PC-9 (cell line): ENCODE data around the gene KRT76. TPM values are rescaled to one million over a fixed set of nuclear protein-coding genes. Genes with fewer than 3 reads are reported as not detected.

Experiments used
- Bru-seq: library from RNA; stranded (reverse); fragments of 400-500 nt; gene quantifications from one replicate; lab custom pipeline; 2021; lab: Mats Ljungman, UMichigan
- BruChase-seq, 2 experiments: library from RNA; stranded (reverse); fragments of 400-500 nt; gene quantifications; one replicate each; lab custom pipeline; 2021; lab: Mats Ljungman, UMichigan
- BruUV-seq: library from RNA; stranded (reverse); fragments of 400-500 nt; replicated peaks from 2 replicates; lab custom pipeline; 2021; lab: Mats Ljungman, UMichigan
- CTCF ChIA-PET: fragments of 300-600 bp; sonication (Branson Sonifier 250); formaldehyde crosslinking; loops from one replicate; lab custom pipeline; 2022; ENCODE audit warnings: antibody characterized with exemption; lab: Charles Lee
- POLR2A ChIA-PET: fragments of 300-600 bp; sonication (Branson Sonifier 250); formaldehyde crosslinking; loops from one replicate; lab custom pipeline; 2022; ENCODE audit warnings: antibody characterized with exemption; ENCODE audit not compliant: unreplicated experiment; lab: Charles Lee
- DNase-seq, 2 experiments: peaks; one replicate each; pipeline versions ENCODE4 v3.0.0 to v3.0.0-alpha.2; 2015 to 2022; ENCODE audit warnings: mixed read lengths in 1 of 2
- H2AFZ ChIP-seq: fragments of 200-600 bp; sonication (generic); 2 replicates; pipeline ENCODE4 v1.8.1; 2017; ENCODE audit warnings: antibody characterized with exemption
- H3F3A ChIP-seq: fragments of 200-600 bp; sonication (generic); 2 replicates; pipeline ENCODE4 v1.8.1; 2017; ENCODE audit warnings: antibody characterized with exemption, mild to moderate bottlenecking, low read depth; ENCODE audit not compliant: insufficient read depth
- H3K27ac ChIP-seq: fragments of 200-600 bp; sonication (generic); 2 replicates; pipeline ENCODE4 v1.6.1; 2016; ENCODE audit warnings: mixed run types
- H3K27me3 ChIP-seq: fragments of 200-600 bp; sonication (generic); 2 replicates; pipeline ENCODE4 v1.6.1; 2016; ENCODE audit warnings: low read depth, mixed run types; ENCODE audit not compliant: insufficient read depth
- H3K36me3 ChIP-seq: fragments of 200-600 bp; sonication (generic); 2 replicates; pipeline ENCODE4 v1.6.1; 2016; ENCODE audit warnings: low read depth, mixed run types
- H3K4me1 ChIP-seq: fragments of 200-600 bp; sonication (generic); replicated peaks from 2 replicates; pipeline ENCODE4 v1.6.1; 2016; ENCODE audit warnings: mixed run types; ENCODE audit not compliant: insufficient read depth
- H3K4me2 ChIP-seq: fragments of 200-600 bp; sonication (generic); 2 replicates; pipeline ENCODE4 v1.6.1; 2017; ENCODE audit warnings: mixed run types
- H3K4me3 ChIP-seq: fragments of 200-600 bp; sonication (generic); 2 replicates; pipeline ENCODE4 v1.6.1; 2016; ENCODE audit warnings: mixed run types
- H3K79me2 ChIP-seq: fragments of 200-600 bp; sonication (generic); 2 replicates; pipeline ENCODE4 v1.6.1; 2017; ENCODE audit warnings: low read depth, mixed run types
- H3K9me2 ChIP-seq: fragments of 200-600 bp; sonication (generic); 2 replicates; pipeline ENCODE4 v1.8.1; 2017; ENCODE audit warnings: mild to moderate bottlenecking; ENCODE audit not compliant: insufficient read depth
- H3K9me3 ChIP-seq: fragments of 200-600 bp; sonication (generic); 2 replicates; pipeline ENCODE4 v1.8.1; 2016; ENCODE audit warnings: low read depth; ENCODE audit not compliant: insufficient read depth
- H4K20me1 ChIP-seq: fragments of 200-600 bp; sonication (generic); 2 replicates; pipeline ENCODE4 v1.8.1; 2017; ENCODE audit not compliant: insufficient read depth
- EZH2 ChIP-seq: fragments of 200-600 bp; sonication (generic); IDR thresholded peaks from 2 replicates; pipeline ENCODE4 v1.8.0; 2017; ENCODE audit warnings: antibody characterized with exemption, low read depth
- intact Hi-C: fragments of 100-400 bp; cut with micrococcal nuclease; formaldehyde crosslinking; loops from one replicate; pipeline ENCODE4 v1.10.0; 2022; ENCODE audit not compliant: unreplicated experiment
- long read RNA-seq: library from polyadenylated mRNA; stranded (forward); transcript quantifications from one replicate; pipeline ENCODE4 v2.0.0, GENCODE V29; 2022
- total RNA-seq: library from RNA; stranded (reverse); gene quantifications from 2 replicates; pipeline ENCODE4 v1.2.3, GENCODE V29; 2021
- TF ChIP-seq, protein P1 (sequence below): fragments of 200-600 bp; sonication (generic); conservative IDR thresholded peaks from 2 replicates; pipeline ENCODE4 v1.6.1; 2017; ENCODE audit warnings: mixed run types, antibody characterized with exemption, mild to moderate bottlenecking, moderate library complexity

The KRT76 gene
- total RNA-seq (not detected in 2 replicates), Bru-seq, nascent RNA (not detected), BruChase-seq, experiment 1, labeled RNA remaining after a 2-hour chase (not detected), BruChase-seq, experiment 2, labeled RNA remaining after a 6-hour chase (not detected)
- long read RNA-seq, result 0 reads

GRCh38 chr12:52776913-52777395, at the start of gene KRT76:
Gene KRT76 (minus strand): TSS chr12:52777345. CDS start chr12:52777291, 54 bp downstream.
- Histone ChIP-seq H2AFZ (no peak within 1 kb of the TSS), H3F3A (no peaks in the 10 kb centered on the region), H3K36me3 (no peaks in the 10 kb centered on the region), H3K4me3 (no peak within 1 kb of the TSS), H3K4me2 (no peak within 1 kb of the TSS), H3K9me3 (no peaks in the 10 kb centered on the region), H3K9me2 (no peaks in the 10 kb centered on the region), H3K79me2 (no peaks in the 10 kb centered on the region), H3K4me1 (no peaks in the 10 kb centered on the region), H3K27ac (no peak within 1 kb of the TSS), H4K20me1 (no peaks in the 10 kb centered on the region), H3K27me3 (no peaks in the 10 kb centered on the region; the same call in 1 of the 2 replicates)
- no peak for TF ChIP-seq EZH2
- TF ChIP-seq, protein P1, sequence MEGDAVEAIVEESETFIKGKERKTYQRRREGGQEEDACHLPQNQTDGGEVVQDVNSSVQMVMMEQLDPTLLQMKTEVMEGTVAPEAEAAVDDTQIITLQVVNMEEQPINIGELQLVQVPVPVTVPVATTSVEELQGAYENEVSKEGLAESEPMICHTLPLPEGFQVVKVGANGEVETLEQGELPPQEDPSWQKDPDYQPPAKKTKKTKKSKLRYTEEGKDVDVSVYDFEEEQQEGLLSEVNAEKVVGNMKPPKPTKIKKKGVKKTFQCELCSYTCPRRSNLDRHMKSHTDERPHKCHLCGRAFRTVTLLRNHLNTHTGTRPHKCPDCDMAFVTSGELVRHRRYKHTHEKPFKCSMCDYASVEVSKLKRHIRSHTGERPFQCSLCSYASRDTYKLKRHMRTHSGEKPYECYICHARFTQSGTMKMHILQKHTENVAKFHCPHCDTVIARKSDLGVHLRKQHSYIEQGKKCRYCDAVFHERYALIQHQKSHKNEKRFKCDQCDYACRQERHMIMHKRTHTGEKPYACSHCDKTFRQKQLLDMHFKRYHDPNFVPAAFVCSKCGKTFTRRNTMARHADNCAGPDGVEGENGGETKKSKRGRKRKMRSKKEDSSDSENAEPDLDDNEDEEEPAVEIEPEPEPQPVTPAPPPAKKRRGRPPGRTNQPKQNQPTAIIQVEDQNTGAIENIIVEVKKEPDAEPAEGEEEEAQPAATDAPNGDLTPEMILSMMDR, result no peak
- intact Hi-C loops, result no loop called here
- ChIA-PET POLR2A (no interaction called here), CTCF (interaction anchor here (0.9 kb wide), 1 partner anchor 85 kb away, joined by 3 read pairs; no protein-coding TSS in a partner anchor)
- no TSS peak for BruUV-seq
- DNase-seq, result no peak

GRCh38 chr12:52825961-52826360, 48.8 kb upstream of the KRT76 start:
- H3K36me3 ChIP-seq, result no peaks in the 10 kb centered on the region
- H3K4me2 ChIP-seq, result no peak overlapping the region
- peaks cover 10% of the 10 kb centered on the region for H3K4me1 ChIP-seq
- no peaks in the 10 kb centered on the region for H3K9me2 ChIP-seq
- H3K27ac ChIP-seq, result no peak overlapping the region
- H4K20me1 ChIP-seq, result no peaks in the 10 kb centered on the region
- H3K27me3 ChIP-seq, result no peaks in the 10 kb centered on the region
- H3F3A ChIP-seq, result peaks cover under 1% of the 10 kb centered on the region; the same call in 1 of the 2 replicates
- no peaks in the 10 kb centered on the region for H3K9me3 ChIP-seq
- H3K79me2 ChIP-seq, result no peaks in the 10 kb centered on the region
- no peak for TF ChIP-seq EZH2
- TF ChIP-seq, protein P1, result no peak
- intact Hi-C loops, result no loop called here
- no TSS peak for BruUV-seq
- CTCF ChIA-PET, result no interaction called here
- no peak overlapping the region for H2AFZ ChIP-seq
- no peak for DNase-seq
- POLR2A ChIA-PET, result no interaction called here
- no peak overlapping the region for H3K4me3 ChIP-seq

- Histone ChIP-seq H3K9me2 (no peaks in the 10 kb centered on the region), H4K20me1 (no peaks in the 10 kb centered on the region), H2AFZ (no peak overlapping the region), H3K4me1 (peaks cover 10% of the 10 kb centered on the region), H3K27ac (no peak overlapping the region), H3K27me3 (no peaks in the 10 kb centered on the region), H3K9me3 (no peaks in the 10 kb centered on the region), H3K79me2 (no peaks in the 10 kb centered on the region), H3K4me3 (no peak overlapping the region), H3K36me3 (no peaks in the 10 kb centered on the region), H3K4me2 (no peak overlapping the region), H3F3A (peaks cover 4% of the 10 kb centered on the region; the same call in 1 of the 2 replicates)
- no TSS peak for BruUV-seq
- TF ChIP-seq, protein P1, result no peak
- TF ChIP-seq EZH2, result no peak
- ChIA-PET POLR2A (no interaction called here), CTCF (no interaction called here)
- no peak for DNase-seq
- intact Hi-C loops, result no loop called here
Observed at GRCh38 chr12:52824741-52825410, 47.7 kb upstream of the KRT76 start.
